Gastroesophageal sphincter (tissue), 4 donors: ENCODE data around the gene TMEM82. TPM values are rescaled to one million over a fixed set of nuclear protein-coding genes. Genes with fewer than 3 reads are reported as not detected.

ENCODE experiments used
- ATAC-seq: fragments of 150-250 bp; one replicate; pipeline ENCODE4 v1.9.1; 2016; ENCODE audit warnings: mild to moderate bottlenecking, moderate library complexity
- H3K27ac ChIP-seq, 4 donors: fragments of 200-600 bp; sonication (generic) in 3 of 4; 1 replicate in 3 of 4; 2 replicates in 1 of 4; pipeline ENCODE4 v1.5.1; 2016 to 2019
- H3K27me3 ChIP-seq: fragments of 200-600 bp; sonication (generic); one replicate; pipeline ENCODE4 v1.5.1; 2019
- H3K36me3 ChIP-seq, 2 donors: fragments of 200-600 bp; sonication (generic); one replicate each; pipeline ENCODE4 v1.5.1; 2019; ENCODE audit warnings: control low read depth in 1 of 2
- H3K4me1 ChIP-seq, 3 donors: fragments of 200-600 bp; sonication (generic); 1 replicate in 2 of 3; 2 replicates in 1 of 3; pipeline ENCODE4 v1.5.1; 2016 to 2019; ENCODE audit warnings: control low read depth in 2 of 3
- H3K4me3 ChIP-seq, 2 donors: fragments of 200-600 bp; sonication (generic); one replicate each; pipeline ENCODE4 v1.5.1; 2019; ENCODE audit warnings: mild to moderate bottlenecking in 1 of 2, moderate library complexity in 1 of 2
- H3K9me3 ChIP-seq, 3 donors: fragments of 200-600 bp; sonication (generic); one replicate each; pipeline ENCODE4 v1.5.1; 2017 to 2019; ENCODE audit warnings: control low read depth in 2 of 3
- CTCF ChIP-seq, 4 experiments: fragments of 200-600 bp in 2 of 4; fragments of 450-650 bp in 2 of 4; sonication (generic) in 1 of 4; IDR thresholded peaks; one replicate each; pipeline ENCODE4 v1.5.1; 2017 to 2019; ENCODE audit warnings: antibody characterized with exemption in 4 of 4, mild to moderate bottlenecking in 2 of 4, moderate library complexity in 2 of 4
- EP300 ChIP-seq: sonication (generic); formaldehyde crosslinking; IDR thresholded peaks from one replicate; pipeline ENCODE4 v1.6.1; 2017; ENCODE audit warnings: antibody characterized with exemption, mild to moderate bottlenecking
- POLR2A ChIP-seq, 2 donors: fragments of 450-650 bp; IDR thresholded peaks; one replicate each; pipeline ENCODE4 v1.6.1; 2017; ENCODE audit warnings: antibody characterized with exemption in 2 of 2, mild to moderate bottlenecking in 2 of 2, moderate library complexity in 1 of 2
- POLR2AphosphoS5 ChIP-seq: sonication (generic); formaldehyde crosslinking; IDR thresholded peaks from one replicate; pipeline ENCODE4 v1.6.1; 2017; ENCODE audit warnings: antibody characterized with exemption
- WGBS, 2 donors: methylation state at CpG; one replicate each; pipeline ENCODE4 v1.1.5; 2018; ENCODE audit warnings: low coverage in 1 of 2; 5-methylcytosine and 5-hydroxymethylcytosine counted together
- total RNA-seq, 4 donors: library from RNA; depleted of rRNA; stranded (reverse); fragments of >200 nt; gene quantifications; one replicate each; pipeline ENCODE4 v1.1.0, GENCODE V29; 2016

TMEM82 gene
- total RNA-seq, 4 donors from 2014 or later: not detected

GRCh38 chr1:15749399-15750291 lies 7.3 kb downstream of the TMEM82 start:
- ATAC-seq: peak; percentile 56
- TF ChIP-seq POLR2A (IDR thresholded peaks at IDR 0.05) (no peak), EP300 (no peak), CTCF (IDR thresholded peaks at IDR 0.05) (no peak), POLR2AphosphoS5 (no peak)
- no peaks in the 10 kb centered on the region for H3K36me3 ChIP-seq
- H3K4me3 ChIP-seq: no peak overlapping the region
- no peak overlapping the region for H3K27ac ChIP-seq
- H3K27me3 ChIP-seq: no peaks in the 10 kb centered on the region
- H3K4me1 ChIP-seq: peaks cover 0 to 14% (median 0%) of the 10 kb centered on the region in 3 donors
- H3K9me3 ChIP-seq: no peaks in the 10 kb centered on the region
- WGBS, 2 donors: 47% methylated on average over 5 of the region's 19 CpGs; no CpG with 5 or more reads in 1 of the 2 donors

- no peaks in the 10 kb centered on the region for H3K36me3 ChIP-seq
- no peak overlapping the region for H3K4me3 ChIP-seq
- 91 to 100% methylated on average over 2 to 4 of the region's 12 CpGs for WGBS, 2 donors
- no peaks in the 10 kb centered on the region for H3K27me3 ChIP-seq
- H3K4me1 ChIP-seq: peaks cover 0 to 18% (median 0%) of the 10 kb centered on the region in 3 donors
- no peak overlapping the region for H3K27ac ChIP-seq
- no peak for TF ChIP-seq POLR2AphosphoS5
- no peak for TF ChIP-seq POLR2A (IDR thresholded peaks at IDR 0.05)
- no peak for TF ChIP-seq EP300
- TF ChIP-seq CTCF (IDR thresholded peaks at IDR 0.05): no peak
- H3K9me3 ChIP-seq: no peaks in the 10 kb centered on the region
- ATAC-seq: no peak
These were observed 8.6 kb downstream of the TMEM82 start for GRCh38 chr1:15750924-15751323.

GRCh38 chr1:15751717-15752116 lies 9.4 kb downstream of the TMEM82 start:
- H3K4me3 ChIP-seq: no peak overlapping the region
- H3K27ac ChIP-seq: no peak overlapping the region
- ATAC-seq: no peak
- WGBS, 2 donors: 87 to 94% methylated on average over 3 to 9 of the region's 10 CpGs
- no peaks in the 10 kb centered on the region for H3K36me3 ChIP-seq
- peaks cover 0 to 24% (median 0%) of the 10 kb centered on the region in 3 donors for H3K4me1 ChIP-seq
- no peaks in the 10 kb centered on the region for H3K27me3 ChIP-seq
- TF ChIP-seq EP300 (no peak), POLR2AphosphoS5 (no peak), POLR2A (IDR thresholded peaks at IDR 0.05) (no peak), CTCF (IDR thresholded peaks at IDR 0.05) (no peak)
- no peaks in the 10 kb centered on the region for H3K9me3 ChIP-seq

GRCh38 chr1:15753776-15754175 lies 11.5 kb downstream of the TMEM82 start:
- H3K4me1 ChIP-seq: peaks cover 0 to 44% (median 14%) of the 10 kb centered on the region in 3 donors
- TF ChIP-seq POLR2A (IDR thresholded peaks at IDR 0.05): no peak
- no peak for TF ChIP-seq EP300
- no peak for TF ChIP-seq POLR2AphosphoS5
- no peak for TF ChIP-seq CTCF (IDR thresholded peaks at IDR 0.05)
- ATAC-seq: no peak
- no peak overlapping the region for H3K4me3 ChIP-seq
- no peak overlapping the region for H3K27ac ChIP-seq
- WGBS, 2 donors: 67 to 88% methylated on average over 1 to 5 of the region's 10 CpGs
- no peaks in the 10 kb centered on the region for H3K9me3 ChIP-seq
- H3K27me3 ChIP-seq: peaks cover 7% of the 10 kb centered on the region
- H3K36me3 ChIP-seq: no peaks in the 10 kb centered on the region
